Mammary epithelial cell (primary cell): ENCODE measurements around the gene AMER2.
"Not testable (repeated sequence)": the region's sequence is repeated elsewhere in the genome, so short reads cannot be mapped to it uniquely, and the experiment has no call there.

Experiments
- EZH2 ChIP-seq: IDR thresholded peaks from 2 replicates; pipeline ENCODE4 v1.6.1; 2012; ENCODE audit warnings: low read length, inconsistent platforms, borderline replicate concordance
- TF ChIP-seq, protein P1 (sequence below), 2 donors: IDR thresholded peaks in 1 of 2; conservative IDR thresholded peaks in 1 of 2; 2 replicates each; pipeline ENCODE4 v1.5.1; 2011 to 2012; ENCODE audit warnings: inconsistent platforms in 2 of 2, low read length in 2 of 2, mild to moderate bottlenecking in 2 of 2, control low read depth in 1 of 2, low read depth in 1 of 2; ENCODE audit not compliant: insufficient read depth in 1 of 2; ENCODE audit errors: extremely low read depth in 1 of 2

DNA sequence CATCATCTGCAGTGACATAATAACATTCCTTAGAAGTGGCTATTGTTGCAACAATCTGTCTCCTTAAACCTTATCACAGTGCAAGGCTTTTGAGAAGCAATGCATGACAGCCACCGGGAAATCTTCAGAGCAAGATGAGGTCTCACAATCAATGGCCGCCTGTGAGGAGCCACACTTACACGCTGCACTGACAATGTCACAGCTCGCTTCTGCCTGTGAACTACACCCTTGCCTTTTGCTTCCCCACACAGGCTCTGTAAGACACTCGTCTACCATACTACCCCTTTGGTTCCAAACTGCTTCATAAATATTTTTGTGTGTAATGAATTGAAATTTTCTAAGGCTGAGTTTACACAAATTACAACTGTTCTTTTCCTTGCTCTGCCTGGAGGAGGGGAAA lies 6.9 kb downstream of the AMER2 start:
- TF ChIP-seq EZH2 = not testable (repeated sequence)
- TF ChIP-seq, protein P1, sequence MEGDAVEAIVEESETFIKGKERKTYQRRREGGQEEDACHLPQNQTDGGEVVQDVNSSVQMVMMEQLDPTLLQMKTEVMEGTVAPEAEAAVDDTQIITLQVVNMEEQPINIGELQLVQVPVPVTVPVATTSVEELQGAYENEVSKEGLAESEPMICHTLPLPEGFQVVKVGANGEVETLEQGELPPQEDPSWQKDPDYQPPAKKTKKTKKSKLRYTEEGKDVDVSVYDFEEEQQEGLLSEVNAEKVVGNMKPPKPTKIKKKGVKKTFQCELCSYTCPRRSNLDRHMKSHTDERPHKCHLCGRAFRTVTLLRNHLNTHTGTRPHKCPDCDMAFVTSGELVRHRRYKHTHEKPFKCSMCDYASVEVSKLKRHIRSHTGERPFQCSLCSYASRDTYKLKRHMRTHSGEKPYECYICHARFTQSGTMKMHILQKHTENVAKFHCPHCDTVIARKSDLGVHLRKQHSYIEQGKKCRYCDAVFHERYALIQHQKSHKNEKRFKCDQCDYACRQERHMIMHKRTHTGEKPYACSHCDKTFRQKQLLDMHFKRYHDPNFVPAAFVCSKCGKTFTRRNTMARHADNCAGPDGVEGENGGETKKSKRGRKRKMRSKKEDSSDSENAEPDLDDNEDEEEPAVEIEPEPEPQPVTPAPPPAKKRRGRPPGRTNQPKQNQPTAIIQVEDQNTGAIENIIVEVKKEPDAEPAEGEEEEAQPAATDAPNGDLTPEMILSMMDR (conservative IDR thresholded peaks at IDR 0.05 in 1 of 2, IDR thresholded peaks at IDR 0.05 in 1 of 2; ENCODE audit: extremely low read depth in 1 of 2, insufficient read depth in 1 of 2, low read depth in 1 of 2, low read length in 2 of 2) = not testable (repeated sequence)
